AG04450 (cell line): ENCODE results near the gene ADIPOQ. TPM values are rescaled to one million over a fixed set of nuclear protein-coding genes. Genes with fewer than 3 reads are reported as not detected.
"Not testable (repeated sequence)": the region's sequence is repeated elsewhere in the genome, so short reads cannot be mapped to it uniquely, and the experiment has no call there.

Experiments
- CTCF ChIA-PET: fragments of 300-600, 350-600 bp; formaldehyde crosslinking; extraction: SDS; loops from one replicate; lab custom pipeline; 2022; ENCODE audit warnings: antibody characterized with exemption, inconsistent platforms; lab: Charles Lee
- POLR2A ChIA-PET: fragments of 350-600 bp; formaldehyde crosslinking; extraction: SDS; loops from one replicate; lab custom pipeline; 2021; ENCODE audit warnings: antibody characterized with exemption, inconsistent platforms; lab: Yijun Ruan, JAX
- DNase-seq: peaks from one replicate; pipeline ENCODE4 v3.0.0-alpha.2; 2011; ENCODE audit warnings: low read depth, low spot score
- H3K27ac ChIP-seq: one replicate; pipeline ENCODE4 v1.5.1; 2012; ENCODE audit warnings: low read depth, low read length, control low read depth
- H3K27me3 ChIP-seq: one replicate; pipeline ENCODE4 v1.6.0; 2012; ENCODE audit warnings: low read length; ENCODE audit not compliant: control insufficient read depth, insufficient read depth
- H3K4me3 ChIP-seq: 2 replicates; pipeline ENCODE4 v1.5.1; 2011; ENCODE audit warnings: mild to moderate bottlenecking, low read depth, low read length, control low read depth
- H3K9me3 ChIP-seq: 2 replicates; pipeline ENCODE4 v1.5.1; 2012; ENCODE audit warnings: low read length; ENCODE audit not compliant: control insufficient read depth, insufficient read depth
- polyA plus RNA-seq: library from polyadenylated mRNA; depleted of rRNA; stranded (reverse); fragments of >200 nt; gene quantifications from 2 replicates; pipeline ENCODE4 v1.2.3, GENCODE V29; 2011
- TF ChIP-seq, protein P1 (sequence below): IDR thresholded peaks from 2 replicates; pipeline ENCODE4 v1.5.1; 2011; ENCODE audit warnings: low read depth, low read length, control low read depth, inconsistent platforms

ADIPOQ gene
- polyA plus RNA-seq, 1 experiment: not detected

DNA sequence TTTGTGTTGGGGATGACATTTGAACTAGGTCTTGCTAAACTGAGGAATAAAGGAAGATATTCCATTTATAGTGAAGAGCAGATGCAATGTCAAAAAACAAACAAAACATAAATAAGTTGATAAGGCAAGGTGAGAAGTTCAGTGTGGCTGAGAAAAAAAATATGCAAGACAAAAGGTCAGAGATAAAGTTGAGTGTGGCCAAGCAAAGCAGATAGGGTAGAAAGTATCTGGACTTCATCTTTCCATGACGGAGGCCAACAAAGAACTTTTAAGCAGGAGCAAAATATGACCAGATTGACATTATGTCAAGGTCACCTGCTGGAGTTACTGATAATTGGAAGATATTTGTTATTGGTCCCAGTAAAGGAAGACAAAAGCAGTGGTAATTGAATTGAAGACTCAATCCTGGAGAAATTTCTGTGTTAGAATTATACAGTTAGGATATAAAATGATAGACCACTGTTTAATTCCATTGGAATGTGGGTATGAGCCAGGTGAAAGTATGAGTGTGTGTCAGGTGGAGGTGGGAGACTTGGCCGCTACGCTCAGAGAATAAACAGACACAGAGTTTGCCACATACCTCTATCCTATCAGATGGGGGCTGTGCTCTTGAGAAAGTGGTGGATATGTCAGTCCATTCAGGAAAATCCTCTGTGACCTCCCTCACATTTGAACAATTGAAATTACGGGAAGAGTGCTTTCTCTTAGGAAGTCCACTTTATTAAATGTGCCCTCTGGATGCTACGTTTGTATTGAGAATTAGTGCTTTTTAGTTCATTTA is 28.1 kb downstream of the ADIPOQ start:
- Histone ChIP-seq H3K27ac (no peak overlapping the region), H3K4me3 (no peak overlapping the region), H3K27me3 (no peaks in the 10 kb centered on the region), H3K9me3 (no peaks in the 10 kb centered on the region; the same call in 1 of the 2 replicates)
- ChIA-PET CTCF (interaction anchor here (1.5 kb wide), 1 partner anchor 294 kb away, joined by 4 read pairs; no protein-coding TSS in a partner anchor), POLR2A (no interaction called here)
- TF ChIP-seq, protein P1, sequence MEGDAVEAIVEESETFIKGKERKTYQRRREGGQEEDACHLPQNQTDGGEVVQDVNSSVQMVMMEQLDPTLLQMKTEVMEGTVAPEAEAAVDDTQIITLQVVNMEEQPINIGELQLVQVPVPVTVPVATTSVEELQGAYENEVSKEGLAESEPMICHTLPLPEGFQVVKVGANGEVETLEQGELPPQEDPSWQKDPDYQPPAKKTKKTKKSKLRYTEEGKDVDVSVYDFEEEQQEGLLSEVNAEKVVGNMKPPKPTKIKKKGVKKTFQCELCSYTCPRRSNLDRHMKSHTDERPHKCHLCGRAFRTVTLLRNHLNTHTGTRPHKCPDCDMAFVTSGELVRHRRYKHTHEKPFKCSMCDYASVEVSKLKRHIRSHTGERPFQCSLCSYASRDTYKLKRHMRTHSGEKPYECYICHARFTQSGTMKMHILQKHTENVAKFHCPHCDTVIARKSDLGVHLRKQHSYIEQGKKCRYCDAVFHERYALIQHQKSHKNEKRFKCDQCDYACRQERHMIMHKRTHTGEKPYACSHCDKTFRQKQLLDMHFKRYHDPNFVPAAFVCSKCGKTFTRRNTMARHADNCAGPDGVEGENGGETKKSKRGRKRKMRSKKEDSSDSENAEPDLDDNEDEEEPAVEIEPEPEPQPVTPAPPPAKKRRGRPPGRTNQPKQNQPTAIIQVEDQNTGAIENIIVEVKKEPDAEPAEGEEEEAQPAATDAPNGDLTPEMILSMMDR: no peak
- DNase-seq: no peak

DNA sequence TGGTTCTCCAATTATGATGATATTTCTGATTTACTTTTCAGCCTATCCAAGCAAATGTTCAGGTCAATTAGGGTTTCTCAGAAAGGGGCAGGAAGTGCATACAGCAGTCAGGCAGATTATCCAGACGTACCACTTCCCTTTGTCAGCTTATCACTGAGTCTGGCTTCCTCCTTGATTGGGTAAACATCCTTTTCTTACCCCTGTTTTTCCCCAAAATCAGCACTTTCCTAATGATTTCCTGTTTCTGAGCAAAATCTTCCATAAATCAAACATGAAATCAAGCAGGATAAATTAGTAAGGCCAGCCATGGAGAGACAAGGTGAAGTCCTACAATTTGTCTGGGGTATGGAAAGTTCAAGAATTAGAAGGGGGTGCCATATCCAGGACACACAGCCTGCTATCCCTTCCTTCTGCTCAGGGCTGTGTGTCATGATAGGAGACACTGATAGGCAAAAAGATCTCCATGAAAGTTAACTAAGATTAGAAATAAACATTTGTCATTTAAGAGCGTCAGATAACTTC is 29.0 kb downstream of the ADIPOQ start:
- TF ChIP-seq, protein P1: no peak

DNA sequence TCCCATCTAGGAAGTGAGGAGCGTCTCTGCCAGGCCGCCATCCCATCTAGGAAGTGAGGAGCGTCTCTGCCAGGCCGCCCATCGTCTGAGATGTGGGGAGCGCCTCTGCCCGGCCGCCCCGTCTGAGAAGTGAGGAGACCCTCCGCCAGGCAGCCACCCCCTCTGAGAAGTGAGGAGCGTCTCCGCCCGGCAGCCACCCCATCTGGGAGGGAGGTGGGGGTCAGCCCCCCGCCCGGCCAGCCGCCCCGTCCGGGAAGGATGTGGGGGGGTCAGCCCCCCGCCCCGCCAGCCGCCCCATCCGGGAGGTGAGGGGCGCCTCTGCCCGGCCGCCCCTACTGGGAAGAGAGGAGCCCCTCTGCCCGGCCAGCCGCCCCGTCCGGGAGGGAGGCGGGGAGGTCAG is 31.3 kb downstream of the ADIPOQ start:
- H3K4me3 ChIP-seq, H3K27me3 ChIP-seq, POLR2A ChIA-PET, H3K27ac ChIP-seq, H3K9me3 ChIP-seq, CTCF ChIA-PET, DNase-seq: not testable (repeated sequence)

More for the DNA sequence above, 29.0 kb downstream of the ADIPOQ start:
- no peaks in the 10 kb centered on the region for H3K27me3 ChIP-seq
- H3K27ac ChIP-seq: no peak overlapping the region
- ChIA-PET CTCF (no interaction called here), POLR2A (no interaction called here)
- H3K9me3 ChIP-seq: no peaks in the 10 kb centered on the region; the same call in 1 of the 2 replicates
- no peak for DNase-seq
- H3K4me3 ChIP-seq: no peak overlapping the region

DNA sequence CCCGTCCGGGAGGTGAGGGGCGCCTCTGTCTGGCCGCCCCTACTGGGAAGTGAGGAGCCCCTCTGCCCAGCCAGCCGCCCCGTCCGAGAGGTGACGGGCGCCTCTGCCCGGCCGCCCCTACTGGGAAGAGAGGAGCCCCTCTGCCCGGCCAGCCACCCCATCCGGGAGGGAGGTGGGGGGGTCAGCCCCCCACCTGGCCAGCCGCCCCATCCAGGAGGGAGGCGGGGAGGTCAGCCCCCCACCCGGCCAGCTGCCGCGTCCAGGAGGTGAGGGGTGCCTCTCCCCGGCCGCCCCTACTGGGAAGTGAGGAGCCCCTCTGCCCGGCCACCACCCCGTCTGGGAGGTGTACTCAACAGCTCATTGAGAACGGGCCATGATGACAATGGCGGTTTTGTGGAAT is 31.7 kb downstream of the ADIPOQ start:
- H3K27me3 ChIP-seq, H3K4me3 ChIP-seq, POLR2A ChIA-PET, CTCF ChIA-PET, H3K27ac ChIP-seq, DNase-seq, H3K9me3 ChIP-seq: not testable (repeated sequence)

DNA sequence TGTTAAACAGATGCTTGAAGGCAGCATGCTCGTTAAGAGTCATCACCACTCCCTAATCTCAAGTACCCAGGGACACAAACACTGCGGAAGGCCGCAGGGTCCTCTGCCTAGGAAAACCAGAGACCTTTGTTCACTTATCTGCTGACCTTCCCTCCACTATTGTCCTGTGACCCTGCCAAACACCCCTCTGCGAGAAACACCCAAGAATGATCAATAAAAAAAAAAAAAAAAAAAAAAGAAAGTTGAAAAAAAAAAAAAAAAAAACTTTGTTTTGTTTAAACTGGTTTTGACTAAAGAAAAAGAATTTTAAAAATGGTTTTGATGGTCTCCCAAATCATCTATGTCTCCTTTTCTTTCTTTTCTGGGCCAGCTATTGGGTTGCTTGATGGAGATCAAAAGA is 32.3 kb downstream of the ADIPOQ start:
- DNase-seq, H3K27me3 ChIP-seq, H3K9me3 ChIP-seq, POLR2A ChIA-PET, H3K4me3 ChIP-seq, H3K27ac ChIP-seq, CTCF ChIA-PET: not testable (repeated sequence)

DNA sequence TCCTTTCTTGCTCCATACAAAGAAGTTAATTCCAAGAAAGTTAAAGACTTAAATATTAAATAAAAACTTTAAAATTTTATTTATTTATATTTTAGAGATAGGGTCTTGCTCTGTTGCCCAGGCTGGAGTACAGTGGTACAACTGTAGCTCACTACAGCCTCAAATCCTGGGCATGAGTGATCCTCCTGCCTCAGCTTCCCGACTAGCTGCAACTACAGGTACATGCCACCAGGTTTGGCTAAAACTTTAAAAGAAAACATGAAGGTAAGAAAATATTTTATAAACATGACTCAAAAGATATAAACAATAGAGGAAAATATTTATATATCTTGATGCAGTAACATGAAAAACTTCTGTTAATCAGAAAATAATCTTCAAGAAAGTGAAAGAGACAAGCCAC is 33.2 kb downstream of the ADIPOQ start:
- Histone ChIP-seq H3K9me3 (no peaks in the 10 kb centered on the region; the same call in 1 of the 2 replicates), H3K27me3 (no peaks in the 10 kb centered on the region), H3K4me3 (no peak overlapping the region), H3K27ac (no peak overlapping the region)
- DNase-seq: no peak
- ChIA-PET POLR2A (no interaction called here), CTCF (no interaction called here)
- TF ChIP-seq, protein P1: no peak
